ENCODE results near the gene TSPAN10.

The TSPAN10 gene

DNA sequence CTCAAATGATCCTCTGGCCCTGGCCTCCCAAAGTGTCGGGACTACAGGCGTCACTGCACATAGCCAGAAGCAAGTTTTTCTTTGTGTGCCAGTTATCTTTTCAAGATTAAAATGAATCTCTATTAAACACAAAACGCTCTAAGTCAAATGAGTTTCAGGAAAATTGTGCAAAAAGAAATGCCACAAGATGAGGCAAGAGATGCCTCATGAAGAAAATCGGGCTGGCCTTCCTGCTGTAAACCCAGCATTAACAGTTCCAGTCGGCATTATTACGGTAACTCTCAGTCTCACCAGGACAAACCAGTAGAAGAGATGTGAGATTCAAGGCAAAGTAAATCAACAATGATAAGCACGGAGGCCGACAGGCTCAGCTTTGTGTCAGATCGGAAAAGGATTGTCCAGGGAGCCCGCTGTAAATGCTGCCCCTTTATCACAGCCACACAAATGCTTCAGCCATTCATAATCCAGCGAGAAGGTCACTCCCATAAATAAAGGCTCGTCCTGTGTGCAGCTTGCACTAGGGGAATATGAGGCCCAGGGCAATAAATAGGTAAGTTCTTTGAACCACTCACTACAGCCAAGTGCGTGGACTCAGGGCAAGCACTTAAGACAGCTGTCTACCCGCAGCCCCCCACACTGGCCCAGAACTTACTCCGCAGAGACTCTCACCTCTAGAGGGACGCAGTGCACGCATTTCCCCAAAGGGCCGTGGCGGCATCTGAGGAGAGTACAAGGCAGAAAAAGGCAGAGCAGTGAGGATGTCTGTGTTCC lies 27.3 kb upstream of the TSPAN10 start:
- DNase-seq (ENCODE audit: low spot score), result no peak

GRCh38 chr17:81612172-81612970 lies 24.6 kb upstream of the TSPAN10 start:
- DNase-seq (ENCODE audit: low spot score), result no peak
- peaks cover 50 to 84% of the 10 kb centered on the region in 2 donors for H3K36me3 ChIP-seq (replicated peaks in 1 of 2; ENCODE audit: control insufficient read depth in 2 of 2, insufficient read depth in 2 of 2, low read length in 2 of 2)
- H3K4ac ChIP-seq (ENCODE audit: low read length), result no peak overlapping the region
- no peak overlapping the region for H4K8ac ChIP-seq (ENCODE audit: low read depth, low read length)
- H2BK12ac ChIP-seq (ENCODE audit: low read length), result no peak overlapping the region
- H3K23ac ChIP-seq (ENCODE audit: low read depth, low read length, poor library complexity), result no peak overlapping the region
- WGBS, 2 donors (ENCODE audit: extremely low coverage in 2 of 2, insufficient read length in 2 of 2, insufficient replicate concordance in 1 of 2), result no CpG with 5 or more reads among the region's 16 CpGs
- peaks cover 3 to 7% of the 10 kb centered on the region in 2 donors for H3K9me3 ChIP-seq (replicated peaks in 1 of 2; ENCODE audit: control insufficient read depth in 2 of 2, insufficient read depth in 1 of 2, low read depth in 1 of 2, low read length in 2 of 2)
- no peak overlapping the region for H3K4me2 ChIP-seq (ENCODE audit: insufficient read depth, low read length, poor library complexity, severe bottlenecking)
- H3K4me3 ChIP-seq (ENCODE audit: low read length in 2 of 2), result no peak overlapping the region
- no peak overlapping the region for H4K91ac ChIP-seq (ENCODE audit: low read depth, low read length, poor library complexity)
- no peak overlapping the region for H3K14ac ChIP-seq (ENCODE audit: low read length)
- no peak overlapping the region for H2AFZ ChIP-seq (ENCODE audit: low read length)
- no peak overlapping the region for H2AK5ac ChIP-seq (ENCODE audit: low read depth, low read length)
- H3K27ac ChIP-seq (replicated peaks; ENCODE audit: low read length), result no peak overlapping the region
- no peak overlapping the region for H3K18ac ChIP-seq (ENCODE audit: low read length)
- H3K79me1 ChIP-seq (ENCODE audit: low read depth, low read length), result peaks cover 7% of the 10 kb centered on the region
- no peak overlapping the region for H2BK5ac ChIP-seq (ENCODE audit: low read length)
- H3K4me1 ChIP-seq (ENCODE audit: control insufficient read depth in 2 of 2, insufficient read depth in 1 of 2, low read depth in 1 of 2, low read length in 2 of 2), result no peaks in the 10 kb centered on the region
- H3K9ac ChIP-seq (ENCODE audit: low read depth, low read length, poor library complexity), result no peak overlapping the region
- no peak overlapping the region for H2BK15ac ChIP-seq (ENCODE audit: low read length)
- no peaks in the 10 kb centered on the region for H3K27me3 ChIP-seq (ENCODE audit: control insufficient read depth in 3 of 3, insufficient read depth in 3 of 3, low read depth in 1 of 3, low read length in 3 of 3)
- H2BK120ac ChIP-seq (ENCODE audit: low read depth, low read length), result no peak overlapping the region

More for the DNA sequence above, 27.3 kb upstream of the TSPAN10 start:
- Histone ChIP-seq H3K23ac (ENCODE audit: low read depth, low read length, poor library complexity) (no peak overlapping the region), H2BK12ac (ENCODE audit: low read length) (no peak overlapping the region), H3K14ac (ENCODE audit: low read length) (no peak overlapping the region), H2BK15ac (ENCODE audit: low read length) (no peak overlapping the region), H3K9ac (ENCODE audit: low read depth, low read length, poor library complexity) (no peak overlapping the region), H2BK5ac (ENCODE audit: low read length) (no peak overlapping the region), H3K4me1 (ENCODE audit: control insufficient read depth in 2 of 2, insufficient read depth in 1 of 2, low read depth in 1 of 2, low read length in 2 of 2) (no peaks in the 10 kb centered on the region), H3K27ac (replicated peaks; ENCODE audit: low read length) (no peak overlapping the region), H2AK5ac (ENCODE audit: low read depth, low read length) (no peak overlapping the region), H3K4me2 (ENCODE audit: insufficient read depth, low read length, poor library complexity, severe bottlenecking) (no peak overlapping the region), H3K27me3 (ENCODE audit: control insufficient read depth in 3 of 3, insufficient read depth in 3 of 3, low read depth in 1 of 3, low read length in 3 of 3) (no peaks in the 10 kb centered on the region), H2AFZ (ENCODE audit: low read length) (no peak overlapping the region), H3K36me3 (replicated peaks in 1 of 2; ENCODE audit: control insufficient read depth in 2 of 2, insufficient read depth in 2 of 2, low read length in 2 of 2) (peaks cover 44 to 87% of the 10 kb centered on the region in 2 donors), H3K79me1 (ENCODE audit: low read depth, low read length) (peaks cover 5% of the 10 kb centered on the region), H3K18ac (ENCODE audit: low read length) (no peak overlapping the region), H4K91ac (ENCODE audit: low read depth, low read length, poor library complexity) (no peak overlapping the region), H4K8ac (ENCODE audit: low read depth, low read length) (no peak overlapping the region), H3K4ac (ENCODE audit: low read length) (no peak overlapping the region), H3K4me3 (ENCODE audit: low read length in 2 of 2) (no peak overlapping the region), H2BK120ac (ENCODE audit: low read depth, low read length) (no peak overlapping the region), H3K9me3 (replicated peaks in 1 of 2; ENCODE audit: control insufficient read depth in 2 of 2, insufficient read depth in 1 of 2, low read depth in 1 of 2, low read length in 2 of 2) (no peaks in the 10 kb centered on the region)
- WGBS, 2 donors (ENCODE audit: extremely low coverage in 2 of 2, insufficient read length in 2 of 2, insufficient replicate concordance in 1 of 2), result no CpG with 5 or more reads among the region's 19 CpGs

- no peaks in the 10 kb centered on the region for H3K4me1 ChIP-seq (ENCODE audit: control insufficient read depth in 2 of 2, insufficient read depth in 1 of 2, low read depth in 1 of 2, low read length in 2 of 2)
- no peak overlapping the region for H2BK15ac ChIP-seq (ENCODE audit: low read length)
- no peak overlapping the region for H3K27ac ChIP-seq (replicated peaks; ENCODE audit: low read length)
- no peaks in the 10 kb centered on the region for H3K27me3 ChIP-seq (ENCODE audit: control insufficient read depth in 3 of 3, insufficient read depth in 3 of 3, low read depth in 1 of 3, low read length in 3 of 3)
- no peak overlapping the region for H3K4ac ChIP-seq (ENCODE audit: low read length)
- H3K4me3 ChIP-seq (ENCODE audit: low read length in 2 of 2), result no peak overlapping the region
- peaks cover 5% of the 10 kb centered on the region for H3K79me1 ChIP-seq (ENCODE audit: low read depth, low read length)
- DNase-seq (ENCODE audit: low spot score), result no peak
- no peak overlapping the region for H3K18ac ChIP-seq (ENCODE audit: low read length)
- no peak overlapping the region for H3K14ac ChIP-seq (ENCODE audit: low read length)
- no peak overlapping the region for H2AK5ac ChIP-seq (ENCODE audit: low read depth, low read length)
- H2AFZ ChIP-seq (ENCODE audit: low read length), result no peak overlapping the region
- no peak overlapping the region for H4K91ac ChIP-seq (ENCODE audit: low read depth, low read length, poor library complexity)
- no peak overlapping the region for H3K4me2 ChIP-seq (ENCODE audit: insufficient read depth, low read length, poor library complexity, severe bottlenecking)
- H4K8ac ChIP-seq (ENCODE audit: low read depth, low read length), result no peak overlapping the region
- H3K36me3 ChIP-seq (replicated peaks in 1 of 2; ENCODE audit: control insufficient read depth in 2 of 2, insufficient read depth in 2 of 2, low read length in 2 of 2), result peaks cover 33 to 68% of the 10 kb centered on the region in 2 donors
- H3K23ac ChIP-seq (ENCODE audit: low read depth, low read length, poor library complexity), result no peak overlapping the region
- no peak overlapping the region for H2BK5ac ChIP-seq (ENCODE audit: low read length)
- H3K9ac ChIP-seq (ENCODE audit: low read depth, low read length, poor library complexity), result no peak overlapping the region
- no peak overlapping the region for H2BK12ac ChIP-seq (ENCODE audit: low read length)
- no peak overlapping the region for H2BK120ac ChIP-seq (ENCODE audit: low read depth, low read length)
- no CpG with 5 or more reads among the region's 4 CpGs for WGBS, 2 donors (ENCODE audit: extremely low coverage in 2 of 2, insufficient read length in 2 of 2, insufficient replicate concordance in 1 of 2)
- H3K9me3 ChIP-seq (replicated peaks in 1 of 2; ENCODE audit: control insufficient read depth in 2 of 2, insufficient read depth in 1 of 2, low read depth in 1 of 2, low read length in 2 of 2), result peaks cover 3 to 7% of the 10 kb centered on the region in 2 donors
These were observed 21.5 kb upstream of the TSPAN10 start for GRCh38 chr17:81615401-81615930.

DNA sequence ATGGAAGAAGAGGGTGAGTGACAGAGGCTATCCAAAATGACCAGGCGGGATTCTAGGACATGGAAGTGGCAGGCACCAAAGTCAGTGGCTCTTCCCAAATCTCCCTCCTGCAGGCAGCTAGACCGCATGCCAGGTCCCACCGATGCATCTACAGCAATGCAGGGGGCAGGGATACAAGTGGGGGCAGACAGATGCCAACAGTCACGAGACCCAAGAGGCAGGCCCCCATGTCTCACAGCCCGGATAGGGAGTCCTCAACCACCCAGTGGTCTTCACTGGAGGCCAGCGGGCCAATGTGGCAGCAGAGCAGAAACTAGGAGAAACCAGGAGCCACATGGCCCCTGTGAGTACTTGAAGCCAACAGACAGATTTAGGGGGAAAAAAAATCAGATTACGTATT lies 20.1 kb upstream of the TSPAN10 start:
- no peak overlapping the region for H3K4me2 ChIP-seq (ENCODE audit: insufficient read depth, low read length, poor library complexity, severe bottlenecking)
- H3K18ac ChIP-seq (ENCODE audit: low read length), result no peak overlapping the region
- peaks cover 3 to 7% of the 10 kb centered on the region in 2 donors for H3K9me3 ChIP-seq (replicated peaks in 1 of 2; ENCODE audit: control insufficient read depth in 2 of 2, insufficient read depth in 1 of 2, low read depth in 1 of 2, low read length in 2 of 2)
- H3K4me3 ChIP-seq (ENCODE audit: low read length in 2 of 2), result peak overlapping the region in 1 of 2 donors; percentile 19
- H3K27ac ChIP-seq (replicated peaks; ENCODE audit: low read length), result no peak overlapping the region
- no peak overlapping the region for H2BK120ac ChIP-seq (ENCODE audit: low read depth, low read length)
- H3K4ac ChIP-seq (ENCODE audit: low read length), result no peak overlapping the region
- H3K23ac ChIP-seq (ENCODE audit: low read depth, low read length, poor library complexity), result no peak overlapping the region
- no peak overlapping the region for H4K8ac ChIP-seq (ENCODE audit: low read depth, low read length)
- H2AFZ ChIP-seq (ENCODE audit: low read length), result no peak overlapping the region
- H3K9ac ChIP-seq (ENCODE audit: low read depth, low read length, poor library complexity), result no peak overlapping the region
- DNase-seq (ENCODE audit: low spot score), result no peak
- H3K4me1 ChIP-seq (ENCODE audit: control insufficient read depth in 2 of 2, insufficient read depth in 1 of 2, low read depth in 1 of 2, low read length in 2 of 2), result no peaks in the 10 kb centered on the region
- H2BK15ac ChIP-seq (ENCODE audit: low read length), result no peak overlapping the region
- H2BK5ac ChIP-seq (ENCODE audit: low read length), result no peak overlapping the region
- no peak overlapping the region for H4K91ac ChIP-seq (ENCODE audit: low read depth, low read length, poor library complexity)
- H3K36me3 ChIP-seq (replicated peaks in 1 of 2; ENCODE audit: control insufficient read depth in 2 of 2, insufficient read depth in 2 of 2, low read length in 2 of 2), result peaks cover 45 to 77% of the 10 kb centered on the region in 2 donors
- H3K14ac ChIP-seq (ENCODE audit: low read length), result no peak overlapping the region
- no peak overlapping the region for H2BK12ac ChIP-seq (ENCODE audit: low read length)
- H3K27me3 ChIP-seq (ENCODE audit: control insufficient read depth in 3 of 3, insufficient read depth in 3 of 3, low read depth in 1 of 3, low read length in 3 of 3), result no peaks in the 10 kb centered on the region
- peaks cover 5% of the 10 kb centered on the region for H3K79me1 ChIP-seq (ENCODE audit: low read depth, low read length)
- no CpG with 5 or more reads among the region's 7 CpGs for WGBS, 2 donors (ENCODE audit: extremely low coverage in 2 of 2, insufficient read length in 2 of 2, insufficient replicate concordance in 1 of 2)
- no peak overlapping the region for H2AK5ac ChIP-seq (ENCODE audit: low read depth, low read length)
